Mammary epithelial cell (primary cell): ENCODE data around the gene TRMT5.

Experiments used
- EZH2 ChIP-seq: IDR thresholded peaks from 2 replicates; pipeline ENCODE4 v1.6.1; 2012; ENCODE audit warnings: low read length, inconsistent platforms, borderline replicate concordance
- TF ChIP-seq, protein P1 (sequence below), 2 donors: IDR thresholded peaks in 1 of 2; conservative IDR thresholded peaks in 1 of 2; 2 replicates each; pipeline ENCODE4 v1.5.1; 2011 to 2012; ENCODE audit warnings: inconsistent platforms in 2 of 2, low read length in 2 of 2, mild to moderate bottlenecking in 2 of 2, control low read depth in 1 of 2, low read depth in 1 of 2; ENCODE audit not compliant: insufficient read depth in 1 of 2; ENCODE audit errors: extremely low read depth in 1 of 2

DNA sequence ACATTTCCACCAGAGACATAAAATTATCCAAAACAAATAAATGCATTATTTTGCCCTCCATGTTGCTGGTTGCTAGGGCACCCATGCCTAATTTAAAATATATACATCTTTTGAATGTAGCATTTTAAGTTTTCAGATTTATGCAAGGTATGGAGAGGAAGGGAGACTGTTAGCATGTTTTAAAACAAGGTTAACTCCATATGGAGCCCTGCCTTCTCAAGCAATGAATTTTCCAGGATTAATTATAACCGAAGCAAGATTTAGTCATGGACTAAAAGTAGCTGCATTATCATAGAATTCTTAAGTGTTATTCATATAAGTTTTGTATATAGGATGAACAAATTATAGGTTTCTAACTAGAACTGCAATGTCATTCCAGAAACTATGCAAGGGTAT lies 37.2 kb downstream of the TRMT5 start:
- TF ChIP-seq EZH2: no peak
- TF ChIP-seq, protein P1, sequence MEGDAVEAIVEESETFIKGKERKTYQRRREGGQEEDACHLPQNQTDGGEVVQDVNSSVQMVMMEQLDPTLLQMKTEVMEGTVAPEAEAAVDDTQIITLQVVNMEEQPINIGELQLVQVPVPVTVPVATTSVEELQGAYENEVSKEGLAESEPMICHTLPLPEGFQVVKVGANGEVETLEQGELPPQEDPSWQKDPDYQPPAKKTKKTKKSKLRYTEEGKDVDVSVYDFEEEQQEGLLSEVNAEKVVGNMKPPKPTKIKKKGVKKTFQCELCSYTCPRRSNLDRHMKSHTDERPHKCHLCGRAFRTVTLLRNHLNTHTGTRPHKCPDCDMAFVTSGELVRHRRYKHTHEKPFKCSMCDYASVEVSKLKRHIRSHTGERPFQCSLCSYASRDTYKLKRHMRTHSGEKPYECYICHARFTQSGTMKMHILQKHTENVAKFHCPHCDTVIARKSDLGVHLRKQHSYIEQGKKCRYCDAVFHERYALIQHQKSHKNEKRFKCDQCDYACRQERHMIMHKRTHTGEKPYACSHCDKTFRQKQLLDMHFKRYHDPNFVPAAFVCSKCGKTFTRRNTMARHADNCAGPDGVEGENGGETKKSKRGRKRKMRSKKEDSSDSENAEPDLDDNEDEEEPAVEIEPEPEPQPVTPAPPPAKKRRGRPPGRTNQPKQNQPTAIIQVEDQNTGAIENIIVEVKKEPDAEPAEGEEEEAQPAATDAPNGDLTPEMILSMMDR (conservative IDR thresholded peaks at IDR 0.05 in 1 of 2, IDR thresholded peaks at IDR 0.05 in 1 of 2; ENCODE audit: extremely low read depth in 1 of 2, insufficient read depth in 1 of 2, low read depth in 1 of 2, low read length in 2 of 2): no peak
